NCI-H1436 treated with DMSO at 0.1 percent for 48 hours (cell line): ENCODE results near the gene SORL1.

Source experiments
- DNase-seq: peaks from one replicate; lab custom pipeline; 2025; lab: John Stamatoyannopoulos, UW

SORL1 gene

GRCh38 chr11:121539000-121539399, 86.9 kb downstream of the SORL1 start:
- no peak for DNase-seq

GRCh38 chr11:121540627-121541026, 88.5 kb downstream of the SORL1 start:
- DNase-seq = peak; percentile 81

- no peak for DNase-seq
These were observed 91.8 kb downstream of the SORL1 start for GRCh38 chr11:121543836-121544380.

GRCh38 chr11:121544956-121545355, 92.8 kb downstream of the SORL1 start:
- DNase-seq = no peak

- no peak for DNase-seq
These were observed 95.5 kb downstream of the SORL1 start for GRCh38 chr11:121547574-121547973.

- DNase-seq = no peak
These were observed 98.3 kb downstream of the SORL1 start for GRCh38 chr11:121550247-121551030.

- no peak for DNase-seq
These were observed 99.3 kb downstream of the SORL1 start for GRCh38 chr11:121551463-121551862.

GRCh38 chr11:121552154-121552553, 100.0 kb downstream of the SORL1 start:
- no peak for DNase-seq

- DNase-seq = no peak
These were observed 100.5 kb downstream of the SORL1 start for GRCh38 chr11:121552644-121553043.

GRCh38 chr11:121553389-121553788, 101.3 kb downstream of the SORL1 start:
- no peak for DNase-seq

GRCh38 chr11:121553806-121554205, 101.7 kb downstream of the SORL1 start:
- no peak for DNase-seq

- DNase-seq = no peak
These were observed 102.4 kb downstream of the SORL1 start for GRCh38 chr11:121554552-121554951.

- DNase-seq = no peak
These were observed 103.0 kb downstream of the SORL1 start for GRCh38 chr11:121555121-121555520.

GRCh38 chr11:121556937-121557336, 104.8 kb downstream of the SORL1 start:
- DNase-seq = no peak

- DNase-seq = no peak
These were observed 105.2 kb downstream of the SORL1 start for GRCh38 chr11:121557348-121557747.

- no peak for DNase-seq
These were observed 107.6 kb downstream of the SORL1 start for GRCh38 chr11:121559606-121560200.

GRCh38 chr11:121560236-121560635, 108.1 kb downstream of the SORL1 start:
- no peak for DNase-seq

GRCh38 chr11:121561240-121561639, 109.1 kb downstream of the SORL1 start:
- no peak for DNase-seq

GRCh38 chr11:121561716-121562115, 109.6 kb downstream of the SORL1 start:
- no peak for DNase-seq

- no peak for DNase-seq
These were observed 110.9 kb downstream of the SORL1 start for GRCh38 chr11:121563003-121563402.

GRCh38 chr11:121563900-121564822, 112.0 kb downstream of the SORL1 start:
- DNase-seq = peak; percentile 31

- no peak for DNase-seq
These were observed 113.0 kb downstream of the SORL1 start for GRCh38 chr11:121564948-121565684.
